Natural killer cell treated with Interleukin-12 subunit alpha and Interleukin-12 subunit beta and Interleukin-15 and Interleukin-18, amount 100 ng/mL, for 72 hours (primary cell): ENCODE data around the gene RPL7A. TPM values are rescaled to one million over a fixed set of nuclear protein-coding genes. Genes with fewer than 3 reads are reported as not detected.

Experiments
- total RNA-seq, 2 donors: library from RNA; stranded (reverse); gene quantifications; one replicate each; pipeline ENCODE4 v1.2.3, GENCODE V29; 2022

The RPL7A gene
- total RNA-seq, 2 donors from 2014 or later = 1,580 to 1,944 TPM

Other genes starting within 250 kb of the RPL7A start
- 100 to 1,000 TPM; 138 to 159 TPM for gene RALGDS, start 227.0 kb upstream of the RPL7A start, total RNA-seq
- gene GBGT1, start 184.3 kb upstream of the RPL7A start, total RNA-seq = 1 to 10 TPM; 4.1 to 7.2 TPM
- not detected for gene OBP2B, start 139.0 kb upstream of the RPL7A start, total RNA-seq
- gene ABO, start 73.0 kb upstream of the RPL7A start, total RNA-seq = under 1 TPM; 0.25 to 0.69 TPM
- 10 to 100 TPM; 11.5 to 23.9 TPM for gene SURF6, start 12.0 kb upstream of the RPL7A start, total RNA-seq
- 10 to 100 TPM; 34.8 to 43.3 TPM for gene MED22, start 87 bp upstream of the RPL7A start, total RNA-seq
- gene SURF1, start 8.3 kb downstream of the RPL7A start, total RNA-seq = 10 to 100 TPM; 26.0 to 28.4 TPM
- 10 to 100 TPM; 15.2 to 21.6 TPM for gene SURF2, start 8.3 kb downstream of the RPL7A start, total RNA-seq
- gene SURF4, start 27.8 kb downstream of the RPL7A start, total RNA-seq = 100 to 1,000 TPM; 390 to 433 TPM
- under 1 TPM in 1 of 2 donors, not detected in 1; 0.19 TPM for gene STKLD1, start 28.1 kb downstream of the RPL7A start, total RNA-seq
- 10 to 100 TPM; 34.3 to 55.1 TPM for gene REXO4, start 69.8 kb downstream of the RPL7A start, total RNA-seq
- 1 to 10 TPM in 1 of 2 donors, under 1 TPM in 1; 0.67 to 1.1 TPM for gene ADAMTS13, start 74.1 kb downstream of the RPL7A start, total RNA-seq
- gene CACFD1, start 111.8 kb downstream of the RPL7A start, total RNA-seq = 1 to 10 TPM; 2.4 to 7.0 TPM
- gene SLC2A6, start 130.9 kb downstream of the RPL7A start, total RNA-seq = 10 to 100 TPM; 15.0 to 42.3 TPM
- not detected for gene MYMK, start 176.7 kb downstream of the RPL7A start, total RNA-seq
- not detected for gene ADAMTSL2, start 186.5 kb downstream of the RPL7A start, total RNA-seq